Measurements from ENCODE around the gene CXorf65. TPM values are rescaled to one million over a fixed set of nuclear protein-coding genes. Genes with fewer than 3 reads are reported as not detected.

The CXorf65 gene
- total RNA-seq, 2 experiments from 2014 or later, result 17.3 to 20.0 TPM

DNA sequence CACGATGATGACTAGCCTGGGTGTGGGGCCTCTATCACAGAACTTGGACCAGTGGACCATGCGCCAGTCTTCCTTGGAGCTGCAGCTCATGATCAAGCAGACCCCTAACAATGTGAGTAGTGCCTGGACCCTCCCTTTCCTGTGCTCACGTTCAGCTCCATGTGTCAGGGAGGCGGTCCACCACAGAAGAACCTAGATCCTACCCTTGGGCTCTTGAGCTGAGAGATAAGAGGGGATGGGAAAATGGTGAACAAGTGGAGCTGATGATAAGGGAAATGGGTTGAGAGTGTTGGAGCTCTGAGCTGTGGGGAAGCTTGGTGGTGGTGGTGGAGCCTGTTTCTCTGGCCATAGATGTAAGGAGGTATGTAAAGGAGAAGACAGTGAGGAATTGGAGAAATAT is 25.0 kb upstream of the CXorf65 start:
- no peak for ATAC-seq
- intact Hi-C loops (cut with micrococcal nuclease), result no loop called here
- Mint-ChIP-seq H3K27ac (no peak overlapping the region), H3K4me1 (ENCODE audit: low read depth) (peaks cover 22% of the 10 kb centered on the region), H3K27me3 (no peaks in the 10 kb centered on the region), H3K36me3 (ENCODE audit: low read depth) (peaks cover 37% of the 10 kb centered on the region), H3K9me3 (no peaks in the 10 kb centered on the region), H3K4me3 (no peak overlapping the region)
- DNase-seq, result no peak
- ChIA-PET POLR2A (interaction anchor here (0.7 kb wide), 1 partner anchor 20 kb away, joined by 3 read pairs; the partner anchor contains the start of gene IL2RG), CTCF (interaction anchor here (1.4 to 3.7 kb wide), 3 partner anchors 30 to 37 kb away, joined by 3 to 62 read pairs (median 5); no protein-coding TSS in a partner anchor)
- TF ChIP-seq, protein P1, sequence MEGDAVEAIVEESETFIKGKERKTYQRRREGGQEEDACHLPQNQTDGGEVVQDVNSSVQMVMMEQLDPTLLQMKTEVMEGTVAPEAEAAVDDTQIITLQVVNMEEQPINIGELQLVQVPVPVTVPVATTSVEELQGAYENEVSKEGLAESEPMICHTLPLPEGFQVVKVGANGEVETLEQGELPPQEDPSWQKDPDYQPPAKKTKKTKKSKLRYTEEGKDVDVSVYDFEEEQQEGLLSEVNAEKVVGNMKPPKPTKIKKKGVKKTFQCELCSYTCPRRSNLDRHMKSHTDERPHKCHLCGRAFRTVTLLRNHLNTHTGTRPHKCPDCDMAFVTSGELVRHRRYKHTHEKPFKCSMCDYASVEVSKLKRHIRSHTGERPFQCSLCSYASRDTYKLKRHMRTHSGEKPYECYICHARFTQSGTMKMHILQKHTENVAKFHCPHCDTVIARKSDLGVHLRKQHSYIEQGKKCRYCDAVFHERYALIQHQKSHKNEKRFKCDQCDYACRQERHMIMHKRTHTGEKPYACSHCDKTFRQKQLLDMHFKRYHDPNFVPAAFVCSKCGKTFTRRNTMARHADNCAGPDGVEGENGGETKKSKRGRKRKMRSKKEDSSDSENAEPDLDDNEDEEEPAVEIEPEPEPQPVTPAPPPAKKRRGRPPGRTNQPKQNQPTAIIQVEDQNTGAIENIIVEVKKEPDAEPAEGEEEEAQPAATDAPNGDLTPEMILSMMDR (IDR thresholded peaks at IDR 0.05), result no peak

DNA sequence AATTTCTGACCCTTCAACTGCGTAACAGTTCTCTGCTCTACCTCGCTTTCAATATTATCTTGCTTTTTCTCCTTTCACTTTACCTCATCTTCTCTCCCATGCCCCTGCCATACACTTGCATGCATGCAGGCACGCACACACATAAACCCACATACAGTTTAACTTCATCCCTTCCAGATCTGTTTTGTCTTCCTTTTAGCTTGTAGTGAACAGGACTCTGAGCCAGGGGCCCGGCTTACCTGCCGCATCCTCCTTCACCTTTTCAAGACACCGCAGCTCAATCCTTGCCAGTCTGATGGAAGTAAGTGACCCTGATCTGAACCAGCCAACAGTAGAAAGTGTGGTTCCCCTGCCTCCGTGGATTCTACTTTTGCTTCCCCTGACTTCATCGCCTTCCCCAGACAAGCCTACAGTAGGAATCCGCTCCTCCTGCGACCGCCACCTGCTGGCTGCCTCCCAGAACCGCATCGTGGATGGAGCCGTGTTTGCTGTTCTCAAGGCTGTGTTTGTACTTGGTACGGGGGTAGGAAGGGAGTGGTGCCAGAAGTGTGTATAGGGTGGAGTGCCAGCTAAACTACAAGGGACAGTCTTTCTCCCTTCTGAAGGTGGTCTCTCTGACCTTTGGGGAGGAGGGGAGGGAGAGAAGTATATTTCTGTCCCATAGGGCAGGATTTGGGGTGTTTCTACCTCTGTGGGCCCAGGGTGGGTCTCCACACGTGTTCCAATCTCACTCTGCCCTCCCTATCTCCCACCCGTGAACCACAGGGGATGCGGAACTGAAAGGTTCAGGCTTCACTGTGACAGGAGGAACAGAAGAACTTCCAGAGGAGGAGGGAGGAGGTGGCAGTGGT is 22.6 kb upstream of the CXorf65 start:
- Mint-ChIP-seq H3K4me3 (peak overlapping the region; percentile 63), H3K36me3 (ENCODE audit: low read depth) (peaks cover 39% of the 10 kb centered on the region), H3K4me1 (ENCODE audit: low read depth) (peaks cover 21% of the 10 kb centered on the region), H3K27ac (peak overlapping the region; percentile 75), H3K9me3 (no peaks in the 10 kb centered on the region), H3K27me3 (no peaks in the 10 kb centered on the region)
- TF ChIP-seq, protein P1 (IDR thresholded peaks at IDR 0.05), result peak; percentile 68
- ATAC-seq (peak; percentile 93), DNase-seq (peak; percentile 77)
- CTCF ChIA-PET, result interaction anchor here (0.7 to 3.7 kb wide), 16 partner anchors 8 to 159 kb away, joined by 3 to 62 read pairs (median 3); partner anchors contain the start of gene MED12
- intact Hi-C loops (cut with micrococcal nuclease), result no loop called here
- POLR2A ChIA-PET, result interaction anchor here (0.6 to 1.8 kb wide), 6 partner anchors 8 to 35 kb away, joined by 3 to 4 read pairs (median 3); partner anchors contain the start of gene FOXO4

DNA sequence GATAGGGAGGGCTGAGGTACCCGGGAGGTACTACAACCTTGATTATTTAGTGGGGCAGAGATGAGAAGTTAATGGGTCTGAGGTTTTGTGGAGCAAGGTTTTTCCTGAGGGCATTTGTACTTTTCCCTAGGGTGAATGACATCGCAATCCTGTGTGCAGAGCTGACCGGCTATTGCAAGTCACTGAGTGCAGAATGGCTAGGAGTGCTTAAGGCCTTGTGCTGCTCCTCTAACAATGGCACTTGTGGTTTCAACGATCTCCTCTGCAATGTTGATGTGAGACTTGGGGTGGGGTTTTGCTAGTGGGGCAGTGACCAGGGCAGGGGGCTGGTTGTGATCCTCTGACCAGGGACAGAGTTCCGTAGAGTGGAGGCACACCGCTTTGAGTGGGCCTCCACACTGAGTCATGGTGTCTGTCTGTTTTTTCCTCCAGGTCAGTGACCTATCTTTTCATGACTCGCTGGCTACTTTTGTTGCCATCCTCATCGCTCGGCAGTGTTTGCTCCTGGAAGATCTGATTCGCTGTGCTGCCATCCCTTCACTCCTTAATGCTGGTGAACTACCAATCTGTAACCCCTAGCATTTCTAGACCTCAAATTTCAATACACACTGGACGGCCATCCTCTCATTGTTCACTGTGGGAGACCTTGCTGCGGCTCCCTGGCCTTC is 21.8 kb upstream of the CXorf65 start:
- intact Hi-C loops (cut with micrococcal nuclease), result no loop called here
- POLR2A ChIA-PET, result interaction anchor here (1.8 kb wide), 1 partner anchor 20 kb away, joined by 4 read pairs; no protein-coding TSS in a partner anchor
- peaks cover 21% of the 10 kb centered on the region for H3K4me1 Mint-ChIP-seq (ENCODE audit: low read depth)
- peaks cover 42% of the 10 kb centered on the region for H3K36me3 Mint-ChIP-seq (ENCODE audit: low read depth)
- H3K27me3 Mint-ChIP-seq, result no peaks in the 10 kb centered on the region
- no peak for ATAC-seq
- CTCF ChIA-PET, result interaction anchor here (0.7 to 3.7 kb wide), 17 partner anchors 9 to 158 kb away, joined by 3 to 62 read pairs (median 3); partner anchors contain the start of gene MED12
- no peaks in the 10 kb centered on the region for H3K9me3 Mint-ChIP-seq
- H3K27ac Mint-ChIP-seq, result peak overlapping the region; percentile 75
- no peak overlapping the region for H3K4me3 Mint-ChIP-seq
- TF ChIP-seq, protein P1 (IDR thresholded peaks at IDR 0.05), result no peak
- DNase-seq, result no peak

DNA sequence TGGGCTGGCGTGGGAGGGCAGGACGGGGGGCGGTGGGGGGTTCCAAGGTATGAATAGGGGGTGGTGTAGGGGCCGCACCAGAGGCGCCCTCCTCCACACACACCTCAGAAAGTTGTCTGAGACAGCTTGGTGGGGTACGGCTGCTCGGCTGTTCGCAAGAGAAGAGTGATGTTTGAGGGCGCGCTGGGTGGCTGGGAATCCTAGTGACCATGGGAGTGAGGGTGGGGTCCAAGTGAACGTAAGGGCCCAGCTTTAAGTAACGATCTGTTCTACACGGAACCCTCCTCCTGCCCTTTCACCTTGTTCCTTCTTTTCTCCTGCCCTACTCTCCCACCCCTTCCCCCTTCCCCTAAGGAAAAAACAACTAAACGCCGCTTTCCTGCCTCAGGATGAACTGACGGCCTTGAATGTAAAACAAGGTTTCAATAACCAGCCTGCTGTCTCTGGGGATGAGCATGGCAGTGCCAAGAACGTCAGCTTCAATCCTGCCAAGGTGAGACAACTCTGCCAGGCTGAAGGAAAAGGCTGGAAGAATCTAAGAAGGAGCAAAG is 12.5 kb upstream of the CXorf65 start:
- Mint-ChIP-seq H3K27me3 (no peaks in the 10 kb centered on the region), H3K4me3 (peak overlapping the region; percentile 79), H3K4me1 (ENCODE audit: low read depth) (peaks cover 24% of the 10 kb centered on the region), H3K9me3 (no peaks in the 10 kb centered on the region), H3K36me3 (ENCODE audit: low read depth) (peaks cover 15% of the 10 kb centered on the region), H3K27ac (peak overlapping the region; percentile 85)
- ATAC-seq (no peak), DNase-seq (no peak)
- intact Hi-C loops (cut with micrococcal nuclease), result no loop called here
- ChIA-PET POLR2A (interaction anchor here (1.1 to 2.1 kb wide), 7 partner anchors 11 to 20 kb away, joined by 3 to 9 read pairs (median 4); partner anchors contain the start of gene CXorf65), CTCF (interaction anchor here (1.4 to 3.3 kb wide), 5 partner anchors 10 to 63 kb away, joined by 3 to 19 read pairs (median 5); no protein-coding TSS in a partner anchor)
- TF ChIP-seq, protein P1 (IDR thresholded peaks at IDR 0.05), result no peak
